Pancreas (tissue), 10 donors: ENCODE results near the gene CDH22. TPM values are rescaled to one million over a fixed set of nuclear protein-coding genes. Genes with fewer than 3 reads are reported as not detected.

ENCODE experiments used
- ATAC-seq, 4 donors: fragments of 200-7000 bp; cut with Tn5 transposase; one replicate each; pipeline versions ENCODE4 v1.8.0 to v1.9.1; 2020; ENCODE audit warnings: mild to moderate bottlenecking in 4 of 4, moderate library complexity in 4 of 4
- DNase-seq, 6 donors: peaks; one replicate each; pipeline ENCODE4 v3.0.0-alpha.2; 2020
- FAIRE-seq: peaks from 2 replicates; lab custom pipeline; 2012; peaks lifted over from hg19 to GRCh38; lab: Jason Lieb, UNC
- H3K27ac ChIP-seq, 4 donors: fragments of 200-600 bp; sonication (generic); 1 replicate in 3 of 4; 2 replicates in 1 of 4; pipeline versions ENCODE4 v1.5.0 to v1.8.0; 2020
- H3K27me3 ChIP-seq, 4 donors: fragments of 200-600 bp; one replicate each; pipeline ENCODE4 v1.8.0; 2021
- H3K36me3 ChIP-seq, 3 donors: fragments of 200-600 bp; sonication (generic) in 1 of 3; one replicate each; pipeline versions ENCODE4 v1.5.0 to v1.8.0; 2020 to 2021
- H3K4me1 ChIP-seq, 3 donors: fragments of 200-600 bp; one replicate each; pipeline ENCODE4 v1.8.0; 2021
- H3K4me3 ChIP-seq, 4 donors: fragments of 200-600 bp; sonication (generic) in 2 of 4; one replicate each; pipeline versions ENCODE4 v1.5.0 to v1.8.0; 2020 to 2021
- H3K9me3 ChIP-seq, 4 donors: fragments of 200-600 bp; one replicate each; pipeline ENCODE4 v1.8.0; 2021
- WGBS, 2 donors: extraction: QIAGEN DNeasy Blood & Tissue Kit; methylation state at CpG; one replicate each; pipeline ENCODE4 v1.1.7; 2013; 5-methylcytosine and 5-hydroxymethylcytosine counted together
- intact Hi-C, 3 donors: fragments of 100-400 bp; cut with DNase I; formaldehyde crosslinking; loops; one replicate each; pipeline versions ENCODE4 v1.11.1 to v1.14.2; 2022
- polyA plus RNA-seq, 2 donors: library from polyadenylated mRNA; stranded (reverse); fragments of 200-250 nt; gene quantifications; one replicate each; pipeline ENCODE4 v1.2.3, GENCODE V29; 2013
- total RNA-seq, 6 donors: library from RNA; stranded (reverse); fragmentation: NEBNext Ultra II Directional in 4 of 6; extraction: Animal tissue kit (Norgen Biotek cat#: 25700) in 4 of 6; gene quantifications; one replicate each; pipeline versions ENCODE4 v1.2.1 to v1.2.4, GENCODE V29; 2021 to 2023
- TF ChIP-seq, protein P1 (sequence below), 4 donors: fragments of 200-600 bp; sonication (generic) in 3 of 4; IDR thresholded peaks; one replicate each; pipeline versions ENCODE4 v1.5.0 to v1.8.0; 2021; ENCODE audit warnings: antibody characterized with exemption in 4 of 4
- donor health status: healthy with polysubstance abuse.
- donor health status: DM: no; HTN: no; CAD: no; lungs with moderate emphysema.
- donor health status: DM: no; HTN: no; CAD: no.
- donor health status: control.
- donor health status: control.
- donor health status: Bipolar disorder and iron deficiency.
- donor health status: DM: yes; HTN: yes; CAD: no.
- donor health status: DM: no; HTN: no; CAD: no.
- donor health status: DM: no; HTN: no; CAD: no.
- donor health status: DM: yes; HTN: yes; CAD: no.

Gene CDH22
- total and polyA plus RNA-seq, 8 donors: 0.97 to 11.9 (median 3.3) TPM

DNA sequence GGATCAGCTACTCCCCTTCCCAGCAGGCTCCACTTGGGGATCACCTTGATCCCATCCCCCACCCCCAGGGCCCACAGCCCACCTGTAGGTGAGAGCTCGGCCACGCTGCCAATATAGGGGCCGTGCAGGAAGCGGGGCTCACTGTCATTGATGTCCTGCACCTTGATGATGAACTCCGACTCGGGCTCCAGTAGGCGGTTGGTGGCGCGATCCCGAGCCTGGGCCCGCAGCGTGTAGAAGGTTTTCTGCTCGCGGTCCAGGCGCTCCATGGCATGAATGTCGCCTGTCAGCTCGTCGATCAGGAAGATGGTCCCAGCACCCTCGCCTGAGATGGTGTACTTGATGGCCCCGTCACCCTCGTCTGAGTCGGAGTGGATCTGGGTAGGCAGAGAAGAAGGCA is 67.4 kb downstream of the CDH22 start:
- WGBS, 2 donors: 81 to 86% methylated on average over 22 of the region's 22 CpGs
- FAIRE-seq (no peak), DNase-seq (no peak), ATAC-seq (no peak)
- TF ChIP-seq, protein P1, sequence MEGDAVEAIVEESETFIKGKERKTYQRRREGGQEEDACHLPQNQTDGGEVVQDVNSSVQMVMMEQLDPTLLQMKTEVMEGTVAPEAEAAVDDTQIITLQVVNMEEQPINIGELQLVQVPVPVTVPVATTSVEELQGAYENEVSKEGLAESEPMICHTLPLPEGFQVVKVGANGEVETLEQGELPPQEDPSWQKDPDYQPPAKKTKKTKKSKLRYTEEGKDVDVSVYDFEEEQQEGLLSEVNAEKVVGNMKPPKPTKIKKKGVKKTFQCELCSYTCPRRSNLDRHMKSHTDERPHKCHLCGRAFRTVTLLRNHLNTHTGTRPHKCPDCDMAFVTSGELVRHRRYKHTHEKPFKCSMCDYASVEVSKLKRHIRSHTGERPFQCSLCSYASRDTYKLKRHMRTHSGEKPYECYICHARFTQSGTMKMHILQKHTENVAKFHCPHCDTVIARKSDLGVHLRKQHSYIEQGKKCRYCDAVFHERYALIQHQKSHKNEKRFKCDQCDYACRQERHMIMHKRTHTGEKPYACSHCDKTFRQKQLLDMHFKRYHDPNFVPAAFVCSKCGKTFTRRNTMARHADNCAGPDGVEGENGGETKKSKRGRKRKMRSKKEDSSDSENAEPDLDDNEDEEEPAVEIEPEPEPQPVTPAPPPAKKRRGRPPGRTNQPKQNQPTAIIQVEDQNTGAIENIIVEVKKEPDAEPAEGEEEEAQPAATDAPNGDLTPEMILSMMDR (IDR thresholded peaks at IDR 0.05): no peak
- H3K36me3 ChIP-seq: no peaks in the 10 kb centered on the region
- no peak overlapping the region for H3K27ac ChIP-seq
- intact Hi-C loops: no loop called here
- H3K4me1 ChIP-seq: no peaks in the 10 kb centered on the region
- H3K4me3 ChIP-seq: no peak overlapping the region
- H3K9me3 ChIP-seq: no peaks in the 10 kb centered on the region
- H3K27me3 ChIP-seq: no peaks in the 10 kb centered on the region

DNA sequence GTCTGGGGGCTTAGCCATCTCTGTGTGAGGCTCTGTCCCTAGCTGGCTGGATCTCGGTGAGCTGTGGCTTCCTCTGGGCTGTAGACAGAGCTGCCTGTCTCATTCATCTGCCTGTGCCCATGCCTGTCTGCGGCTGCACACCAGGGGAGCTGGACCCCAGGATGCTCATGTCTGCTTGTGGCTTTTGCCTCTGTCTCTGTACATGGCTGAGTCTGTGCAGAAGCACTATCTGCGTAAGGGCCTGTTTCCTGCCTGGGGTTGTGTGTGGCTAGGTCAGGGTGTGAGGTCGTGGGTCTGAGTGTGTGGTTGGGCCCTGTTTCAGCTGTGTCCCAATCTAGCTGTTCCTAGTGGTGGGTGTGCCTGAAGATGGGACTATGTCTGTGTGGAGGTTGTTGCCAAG is 68.2 kb downstream of the CDH22 start:
- DNase-seq (no peak), FAIRE-seq (no peak), ATAC-seq (peak in 1 of 4 donors; percentile 36)
- TF ChIP-seq, protein P1 (IDR thresholded peaks at IDR 0.05): no peak
- Histone ChIP-seq H3K27me3 (no peaks in the 10 kb centered on the region), H3K9me3 (no peaks in the 10 kb centered on the region), H3K4me3 (no peak overlapping the region), H3K36me3 (no peaks in the 10 kb centered on the region), H3K4me1 (no peaks in the 10 kb centered on the region), H3K27ac (no peak overlapping the region)
- intact Hi-C loops: no loop called here
- WGBS, 2 donors: 51 to 56% methylated on average over 4 of the region's 4 CpGs

DNA sequence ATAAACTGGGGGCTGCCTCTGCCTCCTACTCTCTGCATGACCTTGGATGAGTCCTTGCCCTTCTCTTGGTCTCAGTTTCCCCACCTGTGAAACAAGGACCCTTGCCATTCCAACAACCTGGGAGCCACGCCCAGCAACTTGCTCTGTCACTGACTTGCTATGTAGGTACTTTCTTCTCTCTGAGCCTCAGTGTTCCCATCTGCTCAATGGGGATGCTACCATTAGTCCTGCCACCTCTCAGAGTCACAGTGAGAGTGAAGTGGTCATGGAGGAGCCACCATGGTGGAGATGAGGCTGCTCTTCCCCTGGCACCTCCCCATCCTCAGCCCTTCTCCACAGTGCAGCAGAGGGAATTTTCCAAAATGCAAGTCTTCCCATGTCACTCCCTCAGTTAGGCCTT is 70.6 kb downstream of the CDH22 start:
- no peaks in the 10 kb centered on the region for H3K36me3 ChIP-seq
- H3K27me3 ChIP-seq: no peaks in the 10 kb centered on the region
- no peak overlapping the region for H3K4me3 ChIP-seq
- no peak for DNase-seq
- intact Hi-C loops: no loop called here
- no peaks in the 10 kb centered on the region for H3K4me1 ChIP-seq
- no peak overlapping the region for H3K27ac ChIP-seq
- no peak for FAIRE-seq
- TF ChIP-seq, protein P1 (IDR thresholded peaks at IDR 0.05): no peak
- 32 to 35% methylated on average over 1 of the region's 1 CpG for WGBS, 2 donors
- ATAC-seq: no peak
- no peaks in the 10 kb centered on the region for H3K9me3 ChIP-seq

DNA sequence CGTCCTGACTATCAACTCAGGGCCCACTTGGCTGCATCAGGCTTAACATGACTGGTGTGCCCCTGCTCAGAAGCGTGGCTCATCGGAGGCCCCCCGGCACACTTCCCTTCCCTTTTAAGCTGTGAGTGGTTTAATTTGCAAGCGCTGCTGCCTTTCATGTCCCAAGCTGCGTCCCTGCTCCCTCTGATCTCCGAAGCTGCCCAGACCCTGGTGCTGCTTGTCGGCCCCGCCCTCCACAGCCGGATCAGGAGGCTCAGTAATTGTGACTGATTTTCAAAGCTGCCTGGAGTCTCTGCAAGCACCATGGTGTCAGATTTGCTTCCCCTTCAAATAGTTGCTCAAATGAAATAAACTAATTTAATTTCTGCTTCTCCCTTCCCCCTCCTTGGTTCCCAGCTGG is 71.1 kb downstream of the CDH22 start:
- ATAC-seq: no peak
- H3K27me3 ChIP-seq: no peaks in the 10 kb centered on the region
- intact Hi-C loops: no loop called here
- TF ChIP-seq, protein P1 (IDR thresholded peaks at IDR 0.05): no peak
- no peaks in the 10 kb centered on the region for H3K36me3 ChIP-seq
- no peak overlapping the region for H3K27ac ChIP-seq
- no peaks in the 10 kb centered on the region for H3K4me1 ChIP-seq
- H3K9me3 ChIP-seq: no peaks in the 10 kb centered on the region
- H3K4me3 ChIP-seq: no peak overlapping the region
- FAIRE-seq: no peak
- WGBS, 2 donors: 38 to 42% methylated on average over 10 of the region's 10 CpGs
- no peak for DNase-seq

DNA sequence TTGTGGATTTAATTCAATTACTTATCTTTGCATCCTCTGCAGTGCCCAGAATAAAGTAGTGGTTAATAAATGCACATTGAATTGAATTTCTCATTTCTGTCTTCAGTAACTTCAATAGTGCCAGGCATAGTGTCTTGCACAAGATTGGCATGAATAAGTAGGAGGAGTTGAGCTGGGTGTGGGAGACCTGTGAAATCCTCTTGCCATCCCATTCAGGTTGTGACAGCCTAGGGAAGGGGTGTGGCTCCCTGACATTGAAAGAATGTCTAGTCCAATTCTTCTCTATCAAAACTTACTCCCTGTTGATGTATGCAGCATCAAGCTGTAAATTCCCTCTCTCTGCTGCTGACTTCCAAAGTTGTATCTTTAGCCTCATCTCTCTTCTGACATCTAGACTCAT is 73.2 kb downstream of the CDH22 start:
- H3K4me3 ChIP-seq: no peak overlapping the region
- H3K27ac ChIP-seq: no peak overlapping the region
- FAIRE-seq: no peak

More for the DNA sequence above, 73.2 kb downstream of the CDH22 start:
- H3K27me3 ChIP-seq: no peaks in the 10 kb centered on the region
- H3K36me3 ChIP-seq: no peaks in the 10 kb centered on the region
- TF ChIP-seq, protein P1 (IDR thresholded peaks at IDR 0.05): no peak
- no peaks in the 10 kb centered on the region for H3K4me1 ChIP-seq
- no peak for ATAC-seq
- no peaks in the 10 kb centered on the region for H3K9me3 ChIP-seq
- intact Hi-C loops: no loop called here
- DNase-seq: no peak
